Astrocyte (in vitro differentiated cells and primary cell): Measurements from ENCODE around the gene ARPC5. TPM values are rescaled to one million over a fixed set of nuclear protein-coding genes. Genes with fewer than 3 reads are reported as not detected.

ENCODE experiments used
- DNase-seq: peaks from one replicate; pipeline ENCODE4 v3.0.0-alpha.2; 2010; ENCODE audit warnings: low read depth
- FAIRE-seq: peaks from 2 replicates; lab custom pipeline; 2011; peaks lifted over from hg19 to GRCh38; lab: Jason Lieb, UNC
- H2AFZ ChIP-seq: 2 replicates; pipeline ENCODE4 v1.6.0; 2012; ENCODE audit warnings: low read depth, low read length, inconsistent platforms
- H3K27ac ChIP-seq: 2 replicates; pipeline ENCODE4 v1.5.1; 2011; ENCODE audit warnings: low read depth, low read length, inconsistent platforms
- H3K27me3 ChIP-seq: 2 replicates; pipeline ENCODE4 v1.6.0; 2011; ENCODE audit warnings: low read length, inconsistent platforms; ENCODE audit not compliant: insufficient read depth
- H3K36me3 ChIP-seq: 2 replicates; pipeline ENCODE4 v1.5.1; 2011; ENCODE audit warnings: low read length, inconsistent platforms; ENCODE audit not compliant: insufficient read depth
- H3K4me1 ChIP-seq: 2 replicates; pipeline ENCODE4 v1.5.1; 2011; ENCODE audit warnings: low read length, inconsistent platforms; ENCODE audit not compliant: insufficient read depth
- H3K4me2 ChIP-seq: 2 replicates; pipeline ENCODE4 v1.6.0; 2012; ENCODE audit warnings: low read length, inconsistent platforms
- H3K4me3 ChIP-seq: 2 replicates; pipeline ENCODE4 v1.5.1; 2011; ENCODE audit warnings: low read depth, mild to moderate bottlenecking, low read length, inconsistent platforms; ENCODE audit not compliant: insufficient read depth
- H3K79me2 ChIP-seq: 2 replicates; pipeline ENCODE4 v1.6.0; 2012; ENCODE audit warnings: mild to moderate bottlenecking, low read length, inconsistent platforms; ENCODE audit not compliant: insufficient read depth
- H3K9ac ChIP-seq: 2 replicates; pipeline ENCODE4 v1.6.0; 2012; ENCODE audit warnings: mild to moderate bottlenecking, low read length, inconsistent platforms
- H3K9me3 ChIP-seq: 2 replicates; pipeline ENCODE4 v1.5.1; 2012; ENCODE audit warnings: low read depth, mild to moderate bottlenecking, low read length, inconsistent platforms; ENCODE audit not compliant: insufficient read depth
- H4K20me1 ChIP-seq: 2 replicates; pipeline ENCODE4 v1.6.0; 2012; ENCODE audit warnings: low read length, inconsistent platforms; ENCODE audit not compliant: insufficient read depth
- H3K27ac Mint-ChIP-seq: one replicate; pipeline ENCODE4 v1.8.0; 2021; ENCODE audit warnings: mild to moderate bottlenecking, mixed read lengths; ENCODE audit not compliant: unreplicated experiment
- H3K27me3 Mint-ChIP-seq: one replicate; pipeline ENCODE4 v1.8.0; 2021; ENCODE audit warnings: low read depth, mixed read lengths; ENCODE audit not compliant: unreplicated experiment
- H3K36me3 Mint-ChIP-seq: one replicate; pipeline ENCODE4 v1.8.0; 2021; ENCODE audit warnings: low read depth, mixed read lengths; ENCODE audit not compliant: unreplicated experiment
- H3K4me1 Mint-ChIP-seq: one replicate; pipeline ENCODE4 v1.8.0; 2021; ENCODE audit warnings: low read depth, mixed read lengths; ENCODE audit not compliant: unreplicated experiment
- H3K4me3 Mint-ChIP-seq: one replicate; pipeline ENCODE4 v1.8.0; 2021; ENCODE audit warnings: mild to moderate bottlenecking, moderate library complexity, mixed read lengths; ENCODE audit not compliant: unreplicated experiment
- H3K9me3 Mint-ChIP-seq: one replicate; pipeline ENCODE4 v1.8.0; 2021; ENCODE audit warnings: mild to moderate bottlenecking, mixed read lengths; ENCODE audit not compliant: unreplicated experiment
- CTCF ChIP-seq: IDR thresholded peaks from 2 replicates; pipeline ENCODE4 v1.5.1; 2011; ENCODE audit warnings: low read depth, mild to moderate bottlenecking, inconsistent platforms, low read length, moderate library complexity; ENCODE audit not compliant: insufficient read depth
- EZH2 ChIP-seq: IDR thresholded peaks from 2 replicates; pipeline ENCODE4 v1.6.1; 2012; ENCODE audit warnings: mild to moderate bottlenecking, low read length, inconsistent platforms; ENCODE audit not compliant: insufficient read depth
- total RNA-seq: library from RNA; stranded (reverse); gene quantifications from 2 replicates; pipeline ENCODE4 v1.2.1, GENCODE V29; 2021

The ARPC5 gene
- total RNA-seq, 1 donor from 2014 or later: 180 TPM

GRCh38 chr1:183607322-183607980 lies 28.1 kb downstream of the ARPC5 start:
- H3K79me2 ChIP-seq: no peaks in the 10 kb centered on the region
- peaks cover 42% of the 10 kb centered on the region for H3K4me1 ChIP-seq
- H3K4me3 Mint-ChIP-seq: no peak overlapping the region
- peaks cover 6% of the 10 kb centered on the region for H3K27me3 Mint-ChIP-seq
- H3K9ac ChIP-seq: peak overlapping the region; percentile 49
- H3K27me3 ChIP-seq: no peaks in the 10 kb centered on the region
- H3K36me3 ChIP-seq: no peaks in the 10 kb centered on the region
- peaks cover 30% of the 10 kb centered on the region for H3K4me1 Mint-ChIP-seq
- H3K27ac Mint-ChIP-seq: peak overlapping the region; percentile 99
- no peak for DNase-seq
- H3K9me3 ChIP-seq: no peaks in the 10 kb centered on the region
- no peaks in the 10 kb centered on the region for H3K36me3 Mint-ChIP-seq
- peak overlapping the region; percentile 77 for H3K27ac ChIP-seq
- no peak overlapping the region for H2AFZ ChIP-seq
- H3K9me3 Mint-ChIP-seq: peaks cover 1% of the 10 kb centered on the region
- FAIRE-seq: no peak
- H3K4me3 ChIP-seq: no peak overlapping the region
- no peaks in the 10 kb centered on the region for H4K20me1 ChIP-seq
- H3K4me2 ChIP-seq: peak overlapping the region; percentile 51
- TF ChIP-seq EZH2 (no peak), CTCF (no peak)

GRCh38 chr1:183605904-183606303 lies 29.7 kb downstream of the ARPC5 start:
- H3K27me3 Mint-ChIP-seq: peaks cover 7% of the 10 kb centered on the region
- no peaks in the 10 kb centered on the region for H3K36me3 ChIP-seq
- no peaks in the 10 kb centered on the region for H3K79me2 ChIP-seq
- no peak overlapping the region for H2AFZ ChIP-seq
- no peak for FAIRE-seq
- H3K4me1 ChIP-seq: peaks cover 42% of the 10 kb centered on the region
- H3K36me3 Mint-ChIP-seq: no peaks in the 10 kb centered on the region
- no peaks in the 10 kb centered on the region for H3K9me3 ChIP-seq
- H4K20me1 ChIP-seq: no peaks in the 10 kb centered on the region
- H3K9me3 Mint-ChIP-seq: peaks cover 1% of the 10 kb centered on the region
- no peak overlapping the region for H3K4me3 Mint-ChIP-seq
- no peaks in the 10 kb centered on the region for H3K27me3 ChIP-seq
- no peak overlapping the region for H3K27ac Mint-ChIP-seq
- no peak overlapping the region for H3K27ac ChIP-seq
- no peak for DNase-seq
- no peak overlapping the region for H3K9ac ChIP-seq
- H3K4me3 ChIP-seq: no peak overlapping the region
- H3K4me1 Mint-ChIP-seq: peaks cover 30% of the 10 kb centered on the region
- H3K4me2 ChIP-seq: no peak overlapping the region
- TF ChIP-seq EZH2 (no peak), CTCF (no peak)

- Histone ChIP-seq H4K20me1 (no peaks in the 10 kb centered on the region), H3K9ac (no peak overlapping the region), H3K27ac (no peak overlapping the region), H3K4me2 (peak overlapping the region; percentile 75), H3K4me1 (peaks cover 38% of the 10 kb centered on the region), H3K36me3 (no peaks in the 10 kb centered on the region), H3K27me3 (no peaks in the 10 kb centered on the region), H3K4me3 (no peak overlapping the region), H3K79me2 (no peaks in the 10 kb centered on the region), H3K9me3 (no peaks in the 10 kb centered on the region), H2AFZ (no peak overlapping the region)
- Mint-ChIP-seq H3K27me3 (peaks cover 10% of the 10 kb centered on the region), H3K4me3 (no peak overlapping the region), H3K4me1 (peaks cover 26% of the 10 kb centered on the region), H3K9me3 (peaks cover 1% of the 10 kb centered on the region), H3K36me3 (no peaks in the 10 kb centered on the region), H3K27ac (peak overlapping the region; percentile 71)
- TF ChIP-seq EZH2 (no peak), CTCF (no peak)
- FAIRE-seq (no peak), DNase-seq (no peak)
Observed at GRCh38 chr1:183604815-183605214, 30.8 kb downstream of the ARPC5 start.
